Mesothelial cell of epicardium (in vitro differentiated cells): ENCODE measurements around the gene NAT14. TPM values are rescaled to one million over a fixed set of nuclear protein-coding genes. Genes with fewer than 3 reads are reported as not detected.

ENCODE experiments used
- DNase-seq, 2 experiments: peaks; one replicate each; pipeline ENCODE4 v3.0.0; 2021; ENCODE audit warnings: low spot score in 2 of 2; ENCODE audit not compliant: unreplicated experiment in 2 of 2
- H3K27ac Mint-ChIP-seq: 2 replicates; pipeline ENCODE4 v1.8.0; 2021; ENCODE audit warnings: mixed read lengths
- H3K27me3 Mint-ChIP-seq: 2 replicates; pipeline ENCODE4 v1.8.0; 2021; ENCODE audit warnings: low read depth, mixed read lengths
- H3K36me3 Mint-ChIP-seq: 2 replicates; pipeline ENCODE4 v1.8.0; 2021; ENCODE audit warnings: mixed read lengths
- H3K4me1 Mint-ChIP-seq: 2 replicates; pipeline ENCODE4 v1.8.0; 2021; ENCODE audit warnings: mixed read lengths
- H3K4me3 Mint-ChIP-seq: 2 replicates; pipeline ENCODE4 v1.8.0; 2021; ENCODE audit warnings: mild to moderate bottlenecking, moderate library complexity, mixed read lengths
- H3K9me3 Mint-ChIP-seq: 2 replicates; pipeline ENCODE4 v1.8.0; 2021; ENCODE audit warnings: mixed read lengths
- total RNA-seq: library from RNA; stranded (reverse); gene quantifications from 3 replicates; pipeline ENCODE4 v1.2.1, GENCODE V29; 2021
- TF ChIP-seq, protein P1 (sequence below): fragments of 200-600 bp; sonication (generic); IDR thresholded peaks from one replicate; pipeline ENCODE4 v1.5.0; 2021; ENCODE audit warnings: antibody characterized with exemption; ENCODE audit not compliant: unreplicated experiment

NAT14 gene
- total RNA-seq, 1 donor from 2014 or later = 54.4 TPM

DNA sequence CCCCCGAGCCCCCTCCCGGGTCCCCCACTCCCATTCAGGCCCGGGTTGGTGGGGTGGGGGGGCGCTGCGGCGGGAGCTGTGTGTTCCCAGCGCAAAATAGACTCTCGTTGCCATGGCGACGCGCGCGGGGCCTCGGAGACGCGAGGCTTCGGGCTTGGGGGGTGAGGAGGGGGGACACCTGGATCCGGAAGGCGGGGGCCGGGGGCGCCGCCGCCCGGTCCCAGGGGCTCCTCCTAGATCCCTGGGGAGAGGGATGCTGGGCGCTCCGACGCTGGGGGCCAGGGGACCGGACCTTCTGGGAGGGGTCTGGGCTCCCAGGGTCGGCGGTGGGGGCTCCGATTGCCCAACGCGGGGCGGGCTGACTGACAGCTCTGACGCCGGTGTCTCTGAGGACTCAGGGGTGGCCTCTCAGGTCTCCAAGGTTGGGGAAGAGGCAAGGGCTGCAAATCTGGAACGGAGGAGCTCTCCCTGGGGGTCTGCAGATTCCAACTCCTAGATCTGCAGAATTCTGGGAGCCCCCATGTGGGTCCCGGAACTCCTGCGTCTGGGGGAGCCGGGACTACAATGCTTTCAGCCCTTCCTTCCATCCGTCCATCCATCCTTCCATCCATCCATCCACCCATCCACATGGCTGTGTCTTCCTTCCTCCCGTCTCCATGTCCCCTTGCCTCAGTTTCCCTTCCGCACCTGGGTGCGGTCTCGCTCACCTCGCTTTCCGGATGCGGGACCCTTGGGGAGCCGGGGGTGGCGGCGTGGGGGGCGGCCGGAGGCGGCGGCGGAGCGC is 32.8 kb upstream of the NAT14 start:
- Mint-ChIP-seq H3K36me3 (peaks cover 3% of the 10 kb centered on the region), H3K4me1 (peaks cover 7% of the 10 kb centered on the region), H3K9me3 (no peaks in the 10 kb centered on the region), H3K4me3 (peak overlapping the region; percentile 60), H3K27ac (no peak overlapping the region), H3K27me3 (peaks cover 32% of the 10 kb centered on the region)
- no peak for DNase-seq
- TF ChIP-seq, protein P1, sequence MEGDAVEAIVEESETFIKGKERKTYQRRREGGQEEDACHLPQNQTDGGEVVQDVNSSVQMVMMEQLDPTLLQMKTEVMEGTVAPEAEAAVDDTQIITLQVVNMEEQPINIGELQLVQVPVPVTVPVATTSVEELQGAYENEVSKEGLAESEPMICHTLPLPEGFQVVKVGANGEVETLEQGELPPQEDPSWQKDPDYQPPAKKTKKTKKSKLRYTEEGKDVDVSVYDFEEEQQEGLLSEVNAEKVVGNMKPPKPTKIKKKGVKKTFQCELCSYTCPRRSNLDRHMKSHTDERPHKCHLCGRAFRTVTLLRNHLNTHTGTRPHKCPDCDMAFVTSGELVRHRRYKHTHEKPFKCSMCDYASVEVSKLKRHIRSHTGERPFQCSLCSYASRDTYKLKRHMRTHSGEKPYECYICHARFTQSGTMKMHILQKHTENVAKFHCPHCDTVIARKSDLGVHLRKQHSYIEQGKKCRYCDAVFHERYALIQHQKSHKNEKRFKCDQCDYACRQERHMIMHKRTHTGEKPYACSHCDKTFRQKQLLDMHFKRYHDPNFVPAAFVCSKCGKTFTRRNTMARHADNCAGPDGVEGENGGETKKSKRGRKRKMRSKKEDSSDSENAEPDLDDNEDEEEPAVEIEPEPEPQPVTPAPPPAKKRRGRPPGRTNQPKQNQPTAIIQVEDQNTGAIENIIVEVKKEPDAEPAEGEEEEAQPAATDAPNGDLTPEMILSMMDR = no peak

DNA sequence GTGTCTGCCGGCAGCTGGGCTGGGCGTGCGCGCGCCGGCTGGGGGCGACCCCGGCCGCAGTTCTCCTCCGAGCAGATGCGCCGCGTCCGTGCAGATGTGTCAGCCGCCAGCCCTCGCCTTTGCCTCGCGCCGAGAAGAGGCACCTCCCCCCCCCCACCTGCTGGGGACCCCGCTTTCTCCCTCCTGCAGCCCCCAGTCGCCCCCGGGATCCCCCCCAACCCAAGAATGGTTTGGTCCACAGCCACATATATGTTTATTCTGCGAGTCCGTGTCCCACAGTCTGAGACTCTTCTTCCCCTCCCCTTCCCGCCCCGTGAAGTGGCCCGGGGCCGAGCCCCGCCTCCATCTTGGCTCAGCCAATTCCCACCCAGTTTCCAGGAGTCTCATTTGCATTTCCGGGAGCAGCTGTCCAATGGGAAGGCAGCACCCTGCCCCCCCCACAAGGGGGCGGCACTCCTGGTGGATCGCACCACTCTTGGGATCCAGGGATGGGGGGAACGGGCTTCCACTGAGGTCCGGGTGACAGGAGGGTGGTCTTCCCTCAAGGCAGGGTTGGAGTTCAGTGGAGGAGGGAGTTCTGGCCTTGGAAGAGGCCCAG is 32.1 kb upstream of the NAT14 start:
- Mint-ChIP-seq H3K36me3 (peaks cover 3% of the 10 kb centered on the region), H3K27ac (no peak overlapping the region)
- peak; percentile 67 to 81 for DNase-seq

DNA sequence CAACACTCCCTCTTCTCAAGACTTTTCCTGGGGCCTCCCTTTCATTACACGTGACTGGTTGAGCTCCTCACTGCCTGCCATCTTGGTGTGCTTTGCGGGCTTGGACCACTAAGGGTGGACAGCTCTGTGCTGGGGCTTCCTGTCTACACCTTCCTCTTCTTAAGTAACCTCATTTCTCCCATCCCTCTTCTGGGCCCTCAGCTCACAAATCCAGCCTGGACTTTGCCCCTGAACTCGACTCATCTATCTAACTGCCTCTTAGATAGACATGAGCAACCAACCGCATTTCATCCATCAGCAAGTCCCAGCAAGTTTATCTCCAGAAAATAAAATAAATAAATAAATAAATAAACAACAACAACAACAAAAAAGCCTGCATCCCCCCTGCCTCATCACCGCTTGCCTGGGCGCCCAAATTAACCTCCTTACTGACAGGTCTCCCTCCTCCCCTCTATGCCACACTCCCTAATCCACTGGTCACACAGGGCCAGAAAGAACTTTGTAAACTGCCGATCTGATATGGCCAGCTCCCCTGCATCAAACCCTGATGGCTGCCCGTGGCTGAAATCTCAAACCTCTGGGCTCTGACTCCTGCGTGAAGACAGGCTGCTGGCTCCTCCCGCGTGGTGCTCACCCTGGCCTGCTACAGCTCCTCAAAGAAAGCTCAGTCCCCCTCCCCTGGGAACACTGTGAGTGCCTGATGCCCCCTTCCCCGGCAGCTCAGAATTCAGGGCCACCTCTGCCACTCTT is 31.3 kb upstream of the NAT14 start:
- Mint-ChIP-seq H3K4me3 (peak overlapping the region; percentile 44), H3K9me3 (no peaks in the 10 kb centered on the region), H3K27me3 (peaks cover 32% of the 10 kb centered on the region), H3K4me1 (peaks cover 7% of the 10 kb centered on the region), H3K36me3 (peaks cover 3% of the 10 kb centered on the region), H3K27ac (no peak overlapping the region)
- TF ChIP-seq, protein P1 = no peak
- DNase-seq = no peak

More for the DNA sequence above, 32.1 kb upstream of the NAT14 start:
- H3K27me3 Mint-ChIP-seq = peaks cover 32% of the 10 kb centered on the region
- no peaks in the 10 kb centered on the region for H3K9me3 Mint-ChIP-seq
- H3K4me3 Mint-ChIP-seq = peak overlapping the region; percentile 44
- TF ChIP-seq, protein P1 = no peak
- peaks cover 7% of the 10 kb centered on the region for H3K4me1 Mint-ChIP-seq

DNA sequence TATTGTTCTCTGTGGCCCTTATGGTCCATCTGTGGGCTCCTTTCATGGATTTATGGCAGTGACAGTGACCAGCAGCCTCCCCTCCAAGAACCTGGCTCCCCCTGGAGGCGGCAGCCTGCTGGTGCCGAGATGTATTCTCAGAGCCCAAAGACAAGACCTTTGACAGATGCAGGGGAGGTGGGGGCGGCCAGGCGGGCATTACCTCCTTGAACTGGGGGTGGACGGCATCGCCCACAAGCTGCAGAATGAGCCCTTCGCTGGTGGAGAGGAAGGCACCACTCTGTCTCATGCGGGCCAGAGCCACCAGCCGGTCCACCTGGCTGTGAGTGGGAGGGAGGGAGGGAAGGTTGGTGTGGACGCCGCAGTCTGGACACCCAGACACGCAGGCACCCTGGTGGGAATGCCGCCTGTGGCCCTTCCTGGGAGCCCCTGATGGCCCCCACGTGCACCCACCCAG is 30.2 kb upstream of the NAT14 start:
- Mint-ChIP-seq H3K4me1 (peaks cover 14% of the 10 kb centered on the region), H3K4me3 (no peak overlapping the region), H3K36me3 (peaks cover 3% of the 10 kb centered on the region), H3K9me3 (no peaks in the 10 kb centered on the region), H3K27ac (no peak overlapping the region), H3K27me3 (peaks cover 32% of the 10 kb centered on the region)
- no peak for DNase-seq
- TF ChIP-seq, protein P1 = peak; percentile 40

GRCh38 chr19:55455576-55456235 is 29.3 kb upstream of the NAT14 start:
- peaks cover 28% of the 10 kb centered on the region for H3K27me3 Mint-ChIP-seq
- no peak overlapping the region for H3K27ac Mint-ChIP-seq
- no peaks in the 10 kb centered on the region for H3K9me3 Mint-ChIP-seq
- peaks cover 22% of the 10 kb centered on the region for H3K4me1 Mint-ChIP-seq
- H3K4me3 Mint-ChIP-seq = no peak overlapping the region
- peaks cover 3% of the 10 kb centered on the region for H3K36me3 Mint-ChIP-seq
- TF ChIP-seq, protein P1 = no peak
- DNase-seq = no peak
